Activated T-helper 1 cell treated with anti-CD3 and anti-CD28 coated beads, Interleukin-12 subunit alpha, Interleukin-12 subunit beta, Interleukin-2, Interleukin-4 antibody, amounts not matched to agents 30 ng/mL and 10 ng/mL and 1 ng/mL, durations not matched to agents 14 hours and 24 hours and 36 hours (primary cell): ENCODE results near the gene CMSS1. TPM values are rescaled to one million over a fixed set of nuclear protein-coding genes. Genes with fewer than 3 reads are reported as not detected.

Experiments used
- DNase-seq: peaks from one replicate; pipeline ENCODE4 v3.0.0; 2021; ENCODE audit warnings: low spot score
- H3K27ac Mint-ChIP-seq: one replicate; pipeline ENCODE4 v1.8.0; 2021; ENCODE audit warnings: mild to moderate bottlenecking, mixed read lengths
- H3K27me3 Mint-ChIP-seq: one replicate; pipeline ENCODE4 v1.8.0; 2022; ENCODE audit warnings: mild to moderate bottlenecking, moderate library complexity, mixed read lengths; ENCODE audit not compliant: insufficient read depth
- H3K36me3 Mint-ChIP-seq: one replicate; pipeline ENCODE4 v1.8.0; 2021; ENCODE audit warnings: low read depth, mixed read lengths
- H3K4me1 Mint-ChIP-seq: one replicate; pipeline ENCODE4 v1.8.0; 2021; ENCODE audit warnings: low read depth, mixed read lengths
- H3K4me3 Mint-ChIP-seq: one replicate; pipeline ENCODE4 v1.8.0; 2021; ENCODE audit warnings: mild to moderate bottlenecking, moderate library complexity, mixed read lengths
- H3K9me3 Mint-ChIP-seq: one replicate; pipeline ENCODE4 v1.8.0; 2021; ENCODE audit warnings: mixed read lengths
- intact Hi-C: fragments of 100-400 bp; cut with micrococcal nuclease; formaldehyde crosslinking; loops from one replicate; pipeline ENCODE4 v1.15.1; 2024
- total RNA-seq: library from RNA; stranded (reverse); gene quantifications from 2 replicates; pipeline ENCODE4 v1.2.3, GENCODE V29; 2022

The CMSS1 gene
- total RNA-seq, 1 donor from 2014 or later: 108 TPM

GRCh38 chr3:99972380-99973104, 154.9 kb downstream of the CMSS1 start:
- intact Hi-C loops: no loop called here
- Mint-ChIP-seq H3K27me3 (no peaks in the 10 kb centered on the region), H3K4me3 (no peak overlapping the region), H3K9me3 (no peaks in the 10 kb centered on the region), H3K27ac (no peak overlapping the region), H3K4me1 (peaks cover 28% of the 10 kb centered on the region), H3K36me3 (no peaks in the 10 kb centered on the region)
- DNase-seq: no peak

GRCh38 chr3:99974989-99975388, 157.3 kb downstream of the CMSS1 start:
- no peak for DNase-seq
- Mint-ChIP-seq H3K4me1 (peaks cover 14% of the 10 kb centered on the region), H3K36me3 (no peaks in the 10 kb centered on the region), H3K27ac (no peak overlapping the region), H3K4me3 (no peak overlapping the region), H3K27me3 (no peaks in the 10 kb centered on the region), H3K9me3 (no peaks in the 10 kb centered on the region)
- intact Hi-C loops: no loop called here

GRCh38 chr3:99976584-99976983, 158.9 kb downstream of the CMSS1 start:
- no peaks in the 10 kb centered on the region for H3K36me3 Mint-ChIP-seq
- H3K4me1 Mint-ChIP-seq: peaks cover 4% of the 10 kb centered on the region
- no peak overlapping the region for H3K27ac Mint-ChIP-seq
- H3K27me3 Mint-ChIP-seq: no peaks in the 10 kb centered on the region
- H3K9me3 Mint-ChIP-seq: no peaks in the 10 kb centered on the region
- H3K4me3 Mint-ChIP-seq: no peak overlapping the region
- no peak for DNase-seq
- intact Hi-C loops: no loop called here

GRCh38 chr3:99978221-99978620, 160.6 kb downstream of the CMSS1 start:
- no peak overlapping the region for H3K27ac Mint-ChIP-seq
- no peak for DNase-seq
- no peaks in the 10 kb centered on the region for H3K4me1 Mint-ChIP-seq
- intact Hi-C loops: no loop called here
- no peaks in the 10 kb centered on the region for H3K27me3 Mint-ChIP-seq
- H3K9me3 Mint-ChIP-seq: no peaks in the 10 kb centered on the region
- H3K4me3 Mint-ChIP-seq: no peak overlapping the region
- no peaks in the 10 kb centered on the region for H3K36me3 Mint-ChIP-seq

- no peak overlapping the region for H3K27ac Mint-ChIP-seq
- H3K4me1 Mint-ChIP-seq: no peaks in the 10 kb centered on the region
- intact Hi-C loops: no loop called here
- H3K9me3 Mint-ChIP-seq: no peaks in the 10 kb centered on the region
- no peak overlapping the region for H3K4me3 Mint-ChIP-seq
- H3K36me3 Mint-ChIP-seq: no peaks in the 10 kb centered on the region
- H3K27me3 Mint-ChIP-seq: no peaks in the 10 kb centered on the region
- no peak for DNase-seq
These were observed 162.9 kb downstream of the CMSS1 start for GRCh38 chr3:99980606-99981005.

- H3K9me3 Mint-ChIP-seq: no peaks in the 10 kb centered on the region
- H3K4me3 Mint-ChIP-seq: no peak overlapping the region
- no peak overlapping the region for H3K27ac Mint-ChIP-seq
- intact Hi-C loops: no loop called here
- DNase-seq: no peak
- H3K4me1 Mint-ChIP-seq: no peaks in the 10 kb centered on the region
- H3K27me3 Mint-ChIP-seq: no peaks in the 10 kb centered on the region
- no peaks in the 10 kb centered on the region for H3K36me3 Mint-ChIP-seq
These were observed 163.5 kb downstream of the CMSS1 start for GRCh38 chr3:99981138-99981537.

GRCh38 chr3:99982650-99983049, 165.0 kb downstream of the CMSS1 start:
- DNase-seq: no peak
- H3K4me1 Mint-ChIP-seq: no peaks in the 10 kb centered on the region
- H3K4me3 Mint-ChIP-seq: no peak overlapping the region
- no peak overlapping the region for H3K27ac Mint-ChIP-seq
- H3K36me3 Mint-ChIP-seq: no peaks in the 10 kb centered on the region
- H3K27me3 Mint-ChIP-seq: no peaks in the 10 kb centered on the region
- H3K9me3 Mint-ChIP-seq: no peaks in the 10 kb centered on the region
- intact Hi-C loops: no loop called here

GRCh38 chr3:99984139-99984538, 166.5 kb downstream of the CMSS1 start:
- Mint-ChIP-seq H3K27ac (no peak overlapping the region), H3K27me3 (no peaks in the 10 kb centered on the region), H3K4me3 (no peak overlapping the region), H3K9me3 (no peaks in the 10 kb centered on the region), H3K36me3 (no peaks in the 10 kb centered on the region), H3K4me1 (no peaks in the 10 kb centered on the region)
- DNase-seq: no peak
- intact Hi-C loops: no loop called here

- H3K36me3 Mint-ChIP-seq: no peaks in the 10 kb centered on the region
- DNase-seq: no peak
- no peaks in the 10 kb centered on the region for H3K27me3 Mint-ChIP-seq
- intact Hi-C loops: no loop called here
- no peak overlapping the region for H3K4me3 Mint-ChIP-seq
- H3K4me1 Mint-ChIP-seq: no peaks in the 10 kb centered on the region
- no peaks in the 10 kb centered on the region for H3K9me3 Mint-ChIP-seq
- H3K27ac Mint-ChIP-seq: no peak overlapping the region
These were observed 167.0 kb downstream of the CMSS1 start for GRCh38 chr3:99984668-99985067.

GRCh38 chr3:99990179-99990578, 172.5 kb downstream of the CMSS1 start:
- Mint-ChIP-seq H3K36me3 (peaks cover 3% of the 10 kb centered on the region), H3K4me3 (no peak overlapping the region), H3K27me3 (no peaks in the 10 kb centered on the region), H3K9me3 (peaks cover 18% of the 10 kb centered on the region), H3K4me1 (no peaks in the 10 kb centered on the region), H3K27ac (no peak overlapping the region)
- DNase-seq: no peak
- intact Hi-C loops: no loop called here

GRCh38 chr3:99997293-99997692, 179.6 kb downstream of the CMSS1 start:
- Mint-ChIP-seq H3K27me3 (no peaks in the 10 kb centered on the region), H3K27ac (no peak overlapping the region), H3K36me3 (peaks cover 3% of the 10 kb centered on the region), H3K9me3 (peaks cover 25% of the 10 kb centered on the region), H3K4me1 (peaks cover 2% of the 10 kb centered on the region), H3K4me3 (no peak overlapping the region)
- no peak for DNase-seq
- intact Hi-C loops: no loop called here

- Mint-ChIP-seq H3K27ac (no peak overlapping the region), H3K4me3 (no peak overlapping the region), H3K36me3 (peaks cover 8% of the 10 kb centered on the region), H3K4me1 (peaks cover 12% of the 10 kb centered on the region), H3K27me3 (no peaks in the 10 kb centered on the region), H3K9me3 (peaks cover 11% of the 10 kb centered on the region)
- DNase-seq: no peak
- intact Hi-C loops: no loop called here
These were observed 181.9 kb downstream of the CMSS1 start for GRCh38 chr3:99999536-99999935.

- no peak overlapping the region for H3K27ac Mint-ChIP-seq
- intact Hi-C loops: no loop called here
These were observed 183.4 kb downstream of the CMSS1 start for GRCh38 chr3:100001083-100001482.

More at GRCh38 chr3:100001083-100001482, 183.4 kb downstream of the CMSS1 start:
- Mint-ChIP-seq H3K9me3 (peaks cover 4% of the 10 kb centered on the region), H3K27me3 (no peaks in the 10 kb centered on the region), H3K36me3 (peaks cover 8% of the 10 kb centered on the region), H3K4me1 (peaks cover 19% of the 10 kb centered on the region), H3K4me3 (no peak overlapping the region)
- no peak for DNase-seq
